OCI-LY1 (cell line): ENCODE measurements around the gene COX6B1.

Experiments used
- H2AFZ ChIP-seq: fragments of 200-600 bp; sonication (generic), shearing (Covaris generic); 2 replicates; pipeline ENCODE4 v1.6.0; 2014; ENCODE audit warnings: antibody characterized with exemption, mild to moderate bottlenecking, low read length
- H3F3A ChIP-seq: fragments of 200-600 bp; sonication (generic), shearing (Covaris generic); 2 replicates; pipeline ENCODE4 v1.6.0; 2014; ENCODE audit warnings: mild to moderate bottlenecking, antibody characterized with exemption, low read length, moderate library complexity; ENCODE audit not compliant: insufficient read depth
- H3K27ac ChIP-seq: fragments of 200-600 bp; sonication (generic); 2 replicates; pipeline ENCODE4 v1.5.1; 2014; ENCODE audit warnings: low read length, mixed run types, mild to moderate bottlenecking, low read depth; ENCODE audit not compliant: poor library complexity, severe bottlenecking
- H3K27me3 ChIP-seq: fragments of 200-600 bp; sonication (generic); 2 replicates; pipeline ENCODE4 v1.6.0; 2014; ENCODE audit warnings: antibody characterized with exemption, mild to moderate bottlenecking, low read length, moderate library complexity; ENCODE audit not compliant: insufficient read depth
- H3K36me3 ChIP-seq: fragments of 200-600 bp; sonication (generic); 2 replicates; pipeline ENCODE4 v1.6.1; 2014; ENCODE audit warnings: mild to moderate bottlenecking, antibody characterized with exemption, low read length, moderate library complexity, mixed read lengths; ENCODE audit not compliant: insufficient read depth
- H3K4me1 ChIP-seq: fragments of 200-600 bp; sonication (generic); 2 replicates; pipeline ENCODE4 v1.5.1; 2014; ENCODE audit warnings: mild to moderate bottlenecking, low read length, moderate library complexity; ENCODE audit not compliant: insufficient read depth, severe bottlenecking
- H3K4me2 ChIP-seq: fragments of 200-600 bp; sonication (generic), shearing (Covaris generic); 2 replicates; pipeline ENCODE4 v1.6.1; 2014; ENCODE audit warnings: low read length
- H3K4me3 ChIP-seq: fragments of 200-600 bp; sonication (generic); 2 replicates; pipeline ENCODE4 v1.5.1; 2014; ENCODE audit warnings: low read length, low read depth, mild to moderate bottlenecking, mixed read lengths; ENCODE audit not compliant: poor library complexity, severe bottlenecking
- H3K79me2 ChIP-seq: fragments of 200-600 bp; shearing (Covaris generic); 2 replicates; pipeline ENCODE4 v1.6.1; 2016; ENCODE audit warnings: mixed run types, low read length, mixed read lengths; ENCODE audit not compliant: insufficient read depth
- H3K9ac ChIP-seq: fragments of 200-600 bp; sonication (generic), shearing (Covaris generic); 2 replicates; pipeline ENCODE4 v1.6.1; 2014; ENCODE audit warnings: mild to moderate bottlenecking, low read length, mixed read lengths
- H3K9me2 ChIP-seq: fragments of 200-600 bp; sonication (generic), shearing (Covaris generic); 2 replicates; pipeline ENCODE4 v1.6.1; 2014; ENCODE audit warnings: low read depth, mild to moderate bottlenecking, low read length, mixed read lengths
- H3K9me3 ChIP-seq: fragments of 200-600 bp; shearing (Covaris generic); 2 replicates; pipeline ENCODE4 v1.6.1; 2014; ENCODE audit warnings: low read length, mixed read lengths
- H4K20me1 ChIP-seq: fragments of 200-600 bp; sonication (generic), shearing (Covaris generic); 2 replicates; pipeline ENCODE4 v1.6.0; 2016; ENCODE audit warnings: mild to moderate bottlenecking, low read length; ENCODE audit not compliant: insufficient read depth
- CTCF ChIP-seq: fragments of 200-600 bp; sonication (generic), shearing (Covaris generic); IDR thresholded peaks from 2 replicates; pipeline ENCODE4 v1.5.1; 2017; ENCODE audit warnings: mild to moderate bottlenecking, antibody characterized with exemption, low read length, moderate library complexity, mixed read lengths
- EZH2 ChIP-seq: fragments of 200-600 bp; sonication (generic), shearing (Covaris generic); IDR thresholded peaks from 2 replicates; pipeline ENCODE4 v1.8.0; 2017; ENCODE audit warnings: borderline replicate concordance, mixed run types, mild to moderate bottlenecking, antibody characterized with exemption, low read length, moderate library complexity, mixed read lengths

COX6B1 gene

GRCh38 chr19:35693422-35693821, 45.3 kb downstream of the COX6B1 start:
- H3K27ac ChIP-seq: no peak overlapping the region
- no peaks in the 10 kb centered on the region for H4K20me1 ChIP-seq
- no peak overlapping the region for H3K4me2 ChIP-seq
- H2AFZ ChIP-seq: no peak overlapping the region
- no peaks in the 10 kb centered on the region for H3K79me2 ChIP-seq
- H3K9ac ChIP-seq: no peak overlapping the region
- no peaks in the 10 kb centered on the region for H3K9me2 ChIP-seq
- TF ChIP-seq CTCF (no peak), EZH2 (no peak)
- H3K9me3 ChIP-seq: no peaks in the 10 kb centered on the region
- H3F3A ChIP-seq: no peaks in the 10 kb centered on the region
- H3K4me3 ChIP-seq: no peak overlapping the region
- H3K4me1 ChIP-seq: no peaks in the 10 kb centered on the region
- H3K27me3 ChIP-seq: no peaks in the 10 kb centered on the region; the same call in 1 of the 2 replicates
- H3K36me3 ChIP-seq: no peaks in the 10 kb centered on the region

GRCh38 chr19:35693835-35694599, 45.9 kb downstream of the COX6B1 start:
- H3K9ac ChIP-seq: no peak overlapping the region
- no peaks in the 10 kb centered on the region for H4K20me1 ChIP-seq
- no peaks in the 10 kb centered on the region for H3K4me1 ChIP-seq
- no peak overlapping the region for H3K4me2 ChIP-seq
- no peaks in the 10 kb centered on the region; the same call in 1 of the 2 replicates for H3K27me3 ChIP-seq
- H3K9me3 ChIP-seq: no peaks in the 10 kb centered on the region
- no peak overlapping the region for H3K4me3 ChIP-seq
- no peak overlapping the region for H3K27ac ChIP-seq
- H3K9me2 ChIP-seq: no peaks in the 10 kb centered on the region
- no peak for TF ChIP-seq EZH2
- peak; percentile 97 for TF ChIP-seq CTCF
- H3F3A ChIP-seq: no peaks in the 10 kb centered on the region
- no peaks in the 10 kb centered on the region for H3K36me3 ChIP-seq
- no peaks in the 10 kb centered on the region for H3K79me2 ChIP-seq
- no peak overlapping the region for H2AFZ ChIP-seq

- no peak for TF ChIP-seq CTCF
- TF ChIP-seq EZH2: no peak
- Histone ChIP-seq H3K36me3 (no peaks in the 10 kb centered on the region), H3K9ac (no peak overlapping the region), H3K79me2 (no peaks in the 10 kb centered on the region), H3K27ac (no peak overlapping the region), H3K9me2 (no peaks in the 10 kb centered on the region), H3F3A (no peaks in the 10 kb centered on the region), H3K27me3 (no peaks in the 10 kb centered on the region), H3K4me2 (no peak overlapping the region), H3K9me3 (no peaks in the 10 kb centered on the region), H2AFZ (no peak overlapping the region), H3K4me3 (no peak overlapping the region), H4K20me1 (no peaks in the 10 kb centered on the region), H3K4me1 (no peaks in the 10 kb centered on the region)
Measured at GRCh38 chr19:35695895-35696422, 47.8 kb downstream of the COX6B1 start.
